OCI-LY7 (cell line): ENCODE data around the gene SELENOM.

ENCODE experiments used
- EZH2phosphoT487 ChIP-seq: fragments of 200-600 bp; sonication (generic); IDR thresholded peaks from 2 replicates; pipeline ENCODE4 v1.6.1; 2018; ENCODE audit warnings: low read depth, borderline replicate concordance, mild to moderate bottlenecking, mixed run types, antibody characterized with exemption, low read length, moderate library complexity, mixed read lengths
- TF ChIP-seq, protein P1 (sequence below): fragments of 200-600 bp; sonication (generic); conservative IDR thresholded peaks from 2 replicates; pipeline ENCODE4 v1.5.1; 2014; ENCODE audit warnings: mild to moderate bottlenecking, antibody characterized with exemption, low read length, moderate library complexity, mixed read lengths

DNA sequence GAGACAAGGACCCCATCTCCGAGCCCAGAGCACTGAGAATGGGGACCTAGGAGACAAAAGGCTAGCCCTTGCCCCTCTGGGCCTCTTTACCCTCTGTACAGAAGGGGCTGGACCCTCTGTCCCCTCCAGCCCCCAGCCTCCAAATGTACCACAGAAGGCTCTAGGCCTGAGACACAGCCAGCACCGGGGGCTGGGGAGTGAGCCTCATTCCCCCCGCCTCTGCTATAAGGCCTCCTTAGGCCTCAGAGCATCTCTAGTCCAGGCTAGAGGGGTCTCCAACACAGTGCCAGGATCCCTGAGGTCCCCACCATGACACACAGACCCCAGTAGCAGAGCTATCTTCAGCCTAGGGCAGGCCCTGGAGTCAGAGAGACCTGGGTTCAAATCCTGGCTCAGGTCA lies 21.4 kb downstream of the SELENOM start:
- TF ChIP-seq, protein P1, sequence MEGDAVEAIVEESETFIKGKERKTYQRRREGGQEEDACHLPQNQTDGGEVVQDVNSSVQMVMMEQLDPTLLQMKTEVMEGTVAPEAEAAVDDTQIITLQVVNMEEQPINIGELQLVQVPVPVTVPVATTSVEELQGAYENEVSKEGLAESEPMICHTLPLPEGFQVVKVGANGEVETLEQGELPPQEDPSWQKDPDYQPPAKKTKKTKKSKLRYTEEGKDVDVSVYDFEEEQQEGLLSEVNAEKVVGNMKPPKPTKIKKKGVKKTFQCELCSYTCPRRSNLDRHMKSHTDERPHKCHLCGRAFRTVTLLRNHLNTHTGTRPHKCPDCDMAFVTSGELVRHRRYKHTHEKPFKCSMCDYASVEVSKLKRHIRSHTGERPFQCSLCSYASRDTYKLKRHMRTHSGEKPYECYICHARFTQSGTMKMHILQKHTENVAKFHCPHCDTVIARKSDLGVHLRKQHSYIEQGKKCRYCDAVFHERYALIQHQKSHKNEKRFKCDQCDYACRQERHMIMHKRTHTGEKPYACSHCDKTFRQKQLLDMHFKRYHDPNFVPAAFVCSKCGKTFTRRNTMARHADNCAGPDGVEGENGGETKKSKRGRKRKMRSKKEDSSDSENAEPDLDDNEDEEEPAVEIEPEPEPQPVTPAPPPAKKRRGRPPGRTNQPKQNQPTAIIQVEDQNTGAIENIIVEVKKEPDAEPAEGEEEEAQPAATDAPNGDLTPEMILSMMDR: no peak
- TF ChIP-seq EZH2phosphoT487: no peak
